HEK293 (cell line): ENCODE data around the gene PPA1.

ENCODE experiments used
- CTCF ChIA-PET: fragments of 350-600 bp; formaldehyde crosslinking; extraction: SDS; loops from one replicate; lab custom pipeline; 2021; ENCODE audit warnings: antibody characterized with exemption; lab: Yijun Ruan, JAX
- POLR2A ChIA-PET: fragments of 300-600 bp; formaldehyde crosslinking; extraction: SDS; loops from one replicate; lab custom pipeline; 2020; ENCODE audit warnings: antibody characterized with exemption, inconsistent platforms; lab: Yijun Ruan, JAX
- H3K27ac ChIP-seq: fragments of 200-500 bp; sonication (Bioruptor generic); 2 replicates; pipeline ENCODE4 v1.5.1; 2014; ENCODE audit warnings: low read depth, low read length, control low read depth, inconsistent platforms; ENCODE audit errors: extremely low read depth
- H3K36me3 ChIP-seq, 2 experiments: fragments of 200-500 bp in 1 of 2; sonication (Bioruptor generic) in 1 of 2; 1 replicate in 1 of 2; 2 replicates in 1 of 2; pipeline ENCODE4 v1.5.1; 2014 to 2017; ENCODE audit warnings: inconsistent platforms in 2 of 2, low read length in 2 of 2; ENCODE audit not compliant: control insufficient read depth in 2 of 2, insufficient read depth in 1 of 2
- H3K4me1 ChIP-seq: fragments of 200-500 bp; sonication (Bioruptor generic); 2 replicates; pipeline ENCODE4 v1.5.1; 2014; ENCODE audit warnings: mild to moderate bottlenecking, low read length, inconsistent platforms; ENCODE audit not compliant: control insufficient read depth, insufficient read depth
- H3K4me3 ChIP-seq: 2 replicates; pipeline ENCODE4 v1.5.1; 2011; ENCODE audit warnings: low read depth, mild to moderate bottlenecking, control low read depth, low read length, moderate library complexity
- H3K9me3 ChIP-seq: fragments of 200-500 bp; sonication (Bioruptor generic); 2 replicates; pipeline ENCODE4 v1.5.1; 2014; ENCODE audit warnings: low read depth, low read length, inconsistent platforms; ENCODE audit not compliant: control insufficient read depth, insufficient read depth
- CTCF ChIP-seq: fragments of 450-650 bp; formaldehyde crosslinking; IDR thresholded peaks from 2 replicates; pipeline ENCODE4 v1.5.1; 2016; ENCODE audit warnings: missing biosample characterization, missing genetic modification characterization
- FEZF1 ChIP-seq: fragments of 450-650 bp; formaldehyde crosslinking; IDR thresholded peaks from 2 replicates; pipeline ENCODE4 v1.5.1; 2016; ENCODE audit warnings: missing biosample characterization, missing genetic modification characterization
- INSM2 ChIP-seq: fragments of 450-650 bp; formaldehyde crosslinking; IDR thresholded peaks from 2 replicates; pipeline ENCODE4 v1.5.1; 2016; ENCODE audit warnings: missing biosample characterization, missing genetic modification characterization
- KLF17 ChIP-seq: fragments of 450-650 bp; formaldehyde crosslinking; IDR thresholded peaks from 2 replicates; pipeline ENCODE4 v1.5.1; 2016; ENCODE audit warnings: missing biosample characterization, missing genetic modification characterization
- PRDM1 ChIP-seq: fragments of 450-650 bp; formaldehyde crosslinking; IDR thresholded peaks from 2 replicates; pipeline ENCODE4; 2016; ENCODE audit warnings: missing biosample characterization, missing genetic modification characterization
- PRDM6 ChIP-seq: fragments of 450-650 bp; formaldehyde crosslinking; IDR thresholded peaks from 2 replicates; pipeline ENCODE4 v1.5.1; 2017; ENCODE audit warnings: missing biosample characterization, missing genetic modification characterization
- SP7 ChIP-seq: fragments of 450-650 bp; formaldehyde crosslinking; IDR thresholded peaks from 2 replicates; pipeline ENCODE4 v1.5.1; 2016; ENCODE audit warnings: missing biosample characterization, missing genetic modification characterization
- TRIM28 ChIP-seq: IDR thresholded peaks from 2 replicates; pipeline ENCODE4 v1.6.1; 2011; ENCODE audit warnings: low read length, control low read depth, borderline replicate concordance
- ZBTB26 ChIP-seq: fragments of 450-650 bp; formaldehyde crosslinking; optimal IDR thresholded peaks from 2 replicates; pipeline ENCODE3; 2016; ENCODE audit warnings: missing biosample characterization, mild to moderate bottlenecking, missing genetic modification characterization
- ZBTB44 ChIP-seq: fragments of 450-650 bp; IDR thresholded peaks from 2 replicates; pipeline ENCODE4 v1.5.1; 2018; ENCODE audit warnings: missing biosample characterization, mild to moderate bottlenecking, missing genetic modification characterization
- ZEB2 ChIP-seq: fragments of 450-650 bp; formaldehyde crosslinking; IDR thresholded peaks from 2 replicates; pipeline ENCODE4 v1.5.1; 2016; ENCODE audit warnings: missing biosample characterization, missing genetic modification characterization
- ZFHX2 ChIP-seq: fragments of 450-650 bp; formaldehyde crosslinking; conservative IDR thresholded peaks from 2 replicates; pipeline ENCODE4 v1.5.1; 2016; ENCODE audit warnings: missing biosample characterization, missing genetic modification characterization
- ZNF221 ChIP-seq: fragments of 450-650 bp; formaldehyde crosslinking; IDR thresholded peaks from 2 replicates; pipeline ENCODE4 v1.5.1; 2017; ENCODE audit warnings: missing biosample characterization, missing genetic modification characterization, borderline replicate concordance
- ZNF335 ChIP-seq: fragments of 450-650 bp; formaldehyde crosslinking; conservative IDR thresholded peaks from 2 replicates; pipeline ENCODE4 v1.5.1; 2016; ENCODE audit warnings: missing biosample characterization, missing genetic modification characterization
- ZNF366 ChIP-seq: fragments of 450-650 bp; formaldehyde crosslinking; conservative IDR thresholded peaks from 2 replicates; pipeline ENCODE4 v1.5.1; 2016; ENCODE audit warnings: missing biosample characterization, missing genetic modification characterization
- ZNF449 ChIP-seq: fragments of 450-650 bp; formaldehyde crosslinking; IDR thresholded peaks from 2 replicates; pipeline ENCODE4 v1.5.1; 2017; ENCODE audit warnings: missing biosample characterization, mild to moderate bottlenecking, missing genetic modification characterization, moderate library complexity

The PPA1 gene

GRCh38 chr10:70234668-70235447 is 1.6 kb upstream of the PPA1 start:
- no peak overlapping the region for H3K27ac ChIP-seq
- POLR2A ChIA-PET: no interaction called here
- TF ChIP-seq PRDM6 (tag by site-specific recombination) (peak; percentile 23; the same call in 1 of the 2 replicates), TRIM28 (peak; percentile 41; the same call in 1 of the 2 replicates), PRDM1 (tag by site-specific recombination) (peak; percentile 84), KLF17 (tag by site-specific recombination) (0 out of 2 replicates have a peak, but pooled peaks have one; percentile 30), SP7 (tag by site-specific recombination) (peak; percentile 26; the same call in 1 of the 2 replicates), ZNF335 (tag by site-specific recombination) (peak; percentile 53; the same call in 1 of the 2 replicates), ZNF221 (tag by site-specific recombination) (no peak), ZEB2 (0 out of 2 replicates have a peak, but pooled peaks have one; percentile 27), ZBTB44 (no peak), FEZF1 (tag by site-specific recombination) (peak; percentile 64), ZBTB26 (tag by site-specific recombination) (no peak), CTCF (no peak), ZNF449 (tag by site-specific recombination) (no peak), ZFHX2 (peak; percentile 50; the same call in 1 of the 2 replicates)
- no peak overlapping the region for H3K4me3 ChIP-seq
- H3K36me3 ChIP-seq: peaks cover 4 to 11% of the 10 kb centered on the region in 2 experiments; a peak in 2 of 3 replicates
- CTCF ChIA-PET: no interaction called here
- H3K4me1 ChIP-seq: no peaks in the 10 kb centered on the region
- H3K9me3 ChIP-seq: no peaks in the 10 kb centered on the region

GRCh38 chr10:70233939-70234300 is 691 bp upstream of the PPA1 start:
- Histone ChIP-seq H3K4me3 (peak overlapping the region; percentile 50), H3K9me3 (no peaks in the 10 kb centered on the region), H3K36me3 (peaks cover 9 to 20% of the 10 kb centered on the region in 2 experiments), H3K4me1 (no peaks in the 10 kb centered on the region), H3K27ac (peak overlapping the region; percentile 52; the same call in 1 of the 2 replicates)
- ChIA-PET POLR2A (interaction anchor here (0.6 to 3.0 kb wide), 9 partner anchors 7 to 171 kb away, joined by 3 to 22 read pairs (median 4); partner anchors contain the start of genes EIF4EBP2 and TYSND1), CTCF (interaction anchor here (2.9 kb wide), 1 partner anchor 12 kb away, joined by 32 read pairs; no protein-coding TSS in a partner anchor)
- TF ChIP-seq INSM2 (tag by site-specific recombination): no peak
- 0 out of 2 replicates have a peak, but pooled peaks have one; percentile 5 for TF ChIP-seq ZNF366 (tag by site-specific recombination)
